T-cell (primary cell): ENCODE data around the gene GAP43. TPM values are rescaled to one million over a fixed set of nuclear protein-coding genes. Genes with fewer than 3 reads are reported as not detected.

Experiments used
- ATAC-seq, 4 experiments: fragments of 200-7000 bp in 3 of 4; fragments of 150-1000 bp in 1 of 4; cut with Tn5 transposase; replicated peaks in 1 of 4; 1 replicate in 3 of 4; 2 replicates in 1 of 4; pipeline ENCODE4 v1.10.0; 2021; ENCODE audit warnings: moderate library complexity in 3 of 4, mild to moderate bottlenecking in 2 of 4, moderate number of reproducible peaks in 1 of 4
- CTCF ChIA-PET, 2 donors: fragments of 300-600 bp; sonication (Branson Sonifier 250); formaldehyde crosslinking; loops; one replicate each; lab custom pipeline; 2022; ENCODE audit warnings: antibody characterized with exemption in 2 of 2; lab: Charles Lee
- POLR2A ChIA-PET, 2 donors: fragments of 300-600 bp; sonication (Branson Sonifier 250); formaldehyde crosslinking; loops; one replicate each; lab custom pipeline; 2022; ENCODE audit warnings: antibody characterized with exemption in 2 of 2; lab: Charles Lee
- DNase-seq, 35 experiments: peaks; one replicate each; pipeline versions ENCODE4 v3.0.0 to v3.0.0-alpha.2; 2013 to 2023
- H3K27ac ChIP-seq: one replicate; pipeline ENCODE4 v1.5.1; 2013; ENCODE audit warnings: low read length
- H3K27me3 ChIP-seq, 2 experiments: replicated peaks in 1 of 2; 1 replicate in 1 of 2; 2 replicates in 1 of 2; pipeline versions ENCODE4 v1.6.1 to v1.7.0; 2013; ENCODE audit warnings: low read length in 1 of 2, mixed read lengths in 1 of 2; ENCODE audit not compliant: control insufficient read depth in 2 of 2, insufficient read depth in 2 of 2; ENCODE audit errors: extremely low read depth in 1 of 2
- H3K36me3 ChIP-seq, 2 donors: 1 replicate in 1 of 2; 2 replicates in 1 of 2; pipeline versions ENCODE4 v1.6.1 to v1.7.0; 2013; ENCODE audit warnings: low read length in 1 of 2; ENCODE audit not compliant: control insufficient read depth in 2 of 2, insufficient read depth in 1 of 2; ENCODE audit errors: extremely low read depth in 1 of 2
- H3K4me1 ChIP-seq, 2 experiments: 1 replicate in 1 of 2; 2 replicates in 1 of 2; pipeline versions ENCODE4 v1.6.1 to v1.7.0; 2013; ENCODE audit warnings: low read length in 2 of 2, mixed read lengths in 1 of 2; ENCODE audit not compliant: insufficient read depth in 2 of 2, control insufficient read depth in 1 of 2; ENCODE audit errors: extremely low read depth in 1 of 2
- H3K4me3 ChIP-seq, 2 donors: 1 replicate in 1 of 2; 2 replicates in 1 of 2; pipeline versions ENCODE4 v1.5.1 to v1.7.0; 2013; ENCODE audit warnings: mild to moderate bottlenecking in 2 of 2, low read length in 1 of 2, moderate library complexity in 1 of 2; ENCODE audit not compliant: control insufficient read depth in 1 of 2; ENCODE audit errors: extremely low read depth in 1 of 2
- H3K9me3 ChIP-seq: 2 replicates; pipeline ENCODE4 v1.7.0; 2013
- H3K27ac Mint-ChIP-seq, 2 donors: one replicate each; pipeline ENCODE4 v1.8.0; 2020 to 2021; ENCODE audit warnings: mild to moderate bottlenecking in 2 of 2, mixed read lengths in 2 of 2
- H3K27me3 Mint-ChIP-seq, 2 donors: one replicate each; pipeline ENCODE4 v1.8.0; 2021 to 2022; ENCODE audit warnings: mixed read lengths in 2 of 2
- H3K36me3 Mint-ChIP-seq: one replicate; pipeline ENCODE4 v1.8.0; 2021; ENCODE audit warnings: mixed read lengths
- H3K4me1 Mint-ChIP-seq, 3 donors: one replicate each; pipeline ENCODE4 v1.8.0; 2020 to 2022; ENCODE audit warnings: mixed read lengths in 3 of 3, mild to moderate bottlenecking in 1 of 3
- H3K4me3 Mint-ChIP-seq, 3 donors: one replicate each; pipeline ENCODE4 v1.8.0; 2020 to 2022; ENCODE audit warnings: mild to moderate bottlenecking in 3 of 3, mixed read lengths in 3 of 3, moderate library complexity in 3 of 3
- H3K9me3 Mint-ChIP-seq, 3 donors: one replicate each; pipeline ENCODE4 v1.8.0; 2020 to 2022; ENCODE audit warnings: mixed read lengths in 3 of 3
- WGBS: methylation state at CpG from one replicate; pipeline ENCODE4 v1.1.5; 2013; ENCODE audit warnings: missing lambda C conversion rate; ENCODE audit not compliant: insufficient coverage; 5-methylcytosine and 5-hydroxymethylcytosine counted together
- total RNA-seq, 35 experiments: library from RNA in 6 of 35; stranded (reverse) in 6 of 35; fragments of 120-200 nt in 1 of 35; gene quantifications; one replicate each; pipeline versions ENCODE4 v1.2.1 to v1.2.4 and lab custom pipeline; 2013 to 2026

GAP43 gene
- total RNA-seq, 5 donors from 2014 or later (not counting 1 experiment from before 2014, with no cell fraction given) = not detected

- H3K36me3 Mint-ChIP-seq = no peaks in the 10 kb centered on the region
- H3K27ac ChIP-seq = peak overlapping the region; percentile 92
- peak overlapping the region; percentile 60 to 81 for H3K27ac Mint-ChIP-seq
- ChIA-PET CTCF (interaction anchor here in 1 of 2 donors (1.0 kb wide), 1 partner anchor 127 kb away, joined by 4 read pairs; no protein-coding TSS in a partner anchor), POLR2A (no interaction called here)
- 67% methylated on average over 1 of the region's 5 CpGs for WGBS
- no peaks in the 10 kb centered on the region for H3K27me3 Mint-ChIP-seq
- no peaks in the 10 kb centered on the region for H3K27me3 ChIP-seq
- no peaks in the 10 kb centered on the region for H3K36me3 ChIP-seq
- no peaks in the 10 kb centered on the region for H3K9me3 Mint-ChIP-seq
- ATAC-seq = no peak
- peaks cover 7 to 16% of the 10 kb centered on the region in 2 experiments for H3K4me1 ChIP-seq
- peak overlapping the region; percentile 29 to 61 (median 55) for H3K4me3 Mint-ChIP-seq
- DNase-seq = peak in 1 of 35 experiments; percentile 8
- H3K4me3 ChIP-seq = no peak overlapping the region
- H3K4me1 Mint-ChIP-seq = peaks cover 24 to 31% (median 30%) of the 10 kb centered on the region in 3 donors
- no peaks in the 10 kb centered on the region for H3K9me3 ChIP-seq
These were observed 33.9 kb downstream of the GAP43 start for GRCh38 chr3:115657168-115657567.

GRCh38 chr3:115658032-115658336, 34.7 kb downstream of the GAP43 start:
- H3K4me3 ChIP-seq = peak overlapping the region; percentile 71 to 92
- no peaks in the 10 kb centered on the region for H3K36me3 ChIP-seq
- Mint-ChIP-seq H3K4me1 (peaks cover 24 to 31% (median 30%) of the 10 kb centered on the region in 3 donors), H3K36me3 (no peaks in the 10 kb centered on the region), H3K9me3 (no peaks in the 10 kb centered on the region), H3K27me3 (no peaks in the 10 kb centered on the region), H3K4me3 (peak overlapping the region; percentile 82 to 95 (median 83)), H3K27ac (peak overlapping the region; percentile 95 to 99)
- peak overlapping the region; percentile 92 for H3K27ac ChIP-seq
- WGBS = no CpG with 5 or more reads among the region's 3 CpGs
- CTCF ChIA-PET = interaction anchor here in 1 of 2 donors (1.0 kb wide), 1 partner anchor 126 kb away, joined by 4 read pairs; no protein-coding TSS in a partner anchor
- no peak for ATAC-seq
- H3K9me3 ChIP-seq = no peaks in the 10 kb centered on the region
- POLR2A ChIA-PET = no interaction called here
- H3K27me3 ChIP-seq = no peaks in the 10 kb centered on the region
- peaks cover 7 to 16% of the 10 kb centered on the region in 2 experiments for H3K4me1 ChIP-seq
- DNase-seq = no peak

GRCh38 chr3:115658337-115659181, 35.2 kb downstream of the GAP43 start:
- H3K4me1 Mint-ChIP-seq = peaks cover 27 to 33% (median 31%) of the 10 kb centered on the region in 3 donors
- Histone ChIP-seq H3K4me1 (peaks cover 7 to 16% of the 10 kb centered on the region in 2 experiments), H3K4me3 (peak overlapping the region; percentile 71 to 92), H3K27ac (peak overlapping the region; percentile 92), H3K27me3 (no peaks in the 10 kb centered on the region), H3K36me3 (no peaks in the 10 kb centered on the region), H3K9me3 (no peaks in the 10 kb centered on the region)
- no peaks in the 10 kb centered on the region for H3K27me3 Mint-ChIP-seq
- H3K4me3 Mint-ChIP-seq = peak overlapping the region; percentile 82 to 95 (median 83)
- ATAC-seq (peak; percentile 88 to 92 (median 92)), DNase-seq (peak; percentile 38 to 77 (median 58))
- CTCF ChIA-PET = interaction anchor here in 1 of 2 donors (1.0 kb wide), 2 partner anchors 125 to 126 kb away, joined by 4 to 6 read pairs; no protein-coding TSS in a partner anchor
- 1% methylated on average over 47 of the region's 58 CpGs for WGBS
- H3K9me3 Mint-ChIP-seq = no peaks in the 10 kb centered on the region
- POLR2A ChIA-PET = interaction anchor here in 1 of 2 donors (0.6 kb wide), 1 partner anchor 51 kb away, joined by 3 read pairs; no protein-coding TSS in a partner anchor
- H3K36me3 Mint-ChIP-seq = no peaks in the 10 kb centered on the region
- peak overlapping the region; percentile 95 to 99 for H3K27ac Mint-ChIP-seq

GRCh38 chr3:115659253-115660220, 36.2 kb downstream of the GAP43 start:
- peak overlapping the region; percentile 88 to 89 for H3K27ac Mint-ChIP-seq
- H3K36me3 Mint-ChIP-seq = no peaks in the 10 kb centered on the region
- H3K27me3 Mint-ChIP-seq = no peaks in the 10 kb centered on the region
- H3K4me3 Mint-ChIP-seq = peak overlapping the region; percentile 82 to 95 (median 83)
- ChIA-PET CTCF (interaction anchor here in 1 of 2 donors (1.0 kb wide), 1 partner anchor 124 kb away, joined by 6 read pairs; no protein-coding TSS in a partner anchor), POLR2A (no interaction called here)
- peaks cover 7 to 16% of the 10 kb centered on the region in 2 experiments for H3K4me1 ChIP-seq
- peak in 1 of 35 experiments; percentile 25 for DNase-seq
- 57% methylated on average over 1 of the region's 12 CpGs for WGBS
- no peak for ATAC-seq
- H3K36me3 ChIP-seq = no peaks in the 10 kb centered on the region
- peak overlapping the region; percentile 92 for H3K27ac ChIP-seq
- peak overlapping the region in 1 of 2 donors; percentile 71 for H3K4me3 ChIP-seq
- H3K27me3 ChIP-seq = no peaks in the 10 kb centered on the region
- no peaks in the 10 kb centered on the region for H3K9me3 ChIP-seq
- H3K4me1 Mint-ChIP-seq = peaks cover 27 to 33% (median 31%) of the 10 kb centered on the region in 3 donors
- no peaks in the 10 kb centered on the region for H3K9me3 Mint-ChIP-seq

- Mint-ChIP-seq H3K27ac (peak overlapping the region; percentile 67 to 88), H3K27me3 (no peaks in the 10 kb centered on the region), H3K9me3 (no peaks in the 10 kb centered on the region), H3K36me3 (no peaks in the 10 kb centered on the region), H3K4me3 (no peak overlapping the region), H3K4me1 (peaks cover 27 to 33% (median 31%) of the 10 kb centered on the region in 3 donors)
- no peaks in the 10 kb centered on the region for H3K27me3 ChIP-seq
- H3K36me3 ChIP-seq = no peaks in the 10 kb centered on the region
- ATAC-seq = no peak
- no peak overlapping the region for H3K27ac ChIP-seq
- WGBS = 90% methylated on average over 2 of the region's 5 CpGs
- H3K4me1 ChIP-seq = peaks cover 7 to 16% of the 10 kb centered on the region in 2 experiments
- no peaks in the 10 kb centered on the region for H3K9me3 ChIP-seq
- ChIA-PET CTCF (no interaction called here), POLR2A (no interaction called here)
- peak in 1 of 35 experiments; percentile 6 for DNase-seq
- H3K4me3 ChIP-seq = no peak overlapping the region
These were observed 37.5 kb downstream of the GAP43 start for GRCh38 chr3:115660646-115661337.
